ENCODE results near the gene MRI1. TPM values are rescaled to one million over a fixed set of nuclear protein-coding genes. Genes with fewer than 3 reads are reported as not detected.
A peak's percentile ranks its signal among the peaks of the same experiment; 100 is the strongest.

The MRI1 gene
- total RNA-seq, 1 donor from 2014 or later: 32.6 TPM

DNA sequence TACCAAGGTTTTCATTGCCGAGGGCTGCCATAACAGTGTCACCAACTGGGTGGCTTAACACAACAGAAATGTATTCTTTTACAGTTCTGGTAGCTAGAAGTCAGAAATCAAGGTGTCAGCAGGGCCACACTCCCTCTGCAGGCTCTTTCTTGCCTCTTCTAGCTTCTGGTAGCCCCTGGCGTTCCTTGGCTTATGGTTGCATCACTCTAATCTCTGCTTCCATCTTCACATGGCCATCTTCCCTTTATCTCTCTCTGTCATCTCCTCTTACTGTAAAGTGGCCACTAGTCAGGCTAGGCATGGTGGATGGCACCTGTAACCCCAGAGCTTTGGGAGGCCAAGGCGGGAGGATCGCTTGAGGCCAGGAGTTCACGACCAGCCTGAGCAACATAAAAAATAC, 38.0 kb upstream of the MRI1 start:
- DNase-seq (no peak), ATAC-seq (no peak)
- intact Hi-C loops (cut with DNase I): no loop called here
- Histone ChIP-seq H3K36me3 (no peaks in the 10 kb centered on the region), H3K4me1 (peaks cover 9% of the 10 kb centered on the region), H3K9me3 (no peaks in the 10 kb centered on the region), H3K4me3 (no peak overlapping the region), H3K27me3 (no peaks in the 10 kb centered on the region), H3K27ac (no peak overlapping the region)
- TF ChIP-seq, protein P1, sequence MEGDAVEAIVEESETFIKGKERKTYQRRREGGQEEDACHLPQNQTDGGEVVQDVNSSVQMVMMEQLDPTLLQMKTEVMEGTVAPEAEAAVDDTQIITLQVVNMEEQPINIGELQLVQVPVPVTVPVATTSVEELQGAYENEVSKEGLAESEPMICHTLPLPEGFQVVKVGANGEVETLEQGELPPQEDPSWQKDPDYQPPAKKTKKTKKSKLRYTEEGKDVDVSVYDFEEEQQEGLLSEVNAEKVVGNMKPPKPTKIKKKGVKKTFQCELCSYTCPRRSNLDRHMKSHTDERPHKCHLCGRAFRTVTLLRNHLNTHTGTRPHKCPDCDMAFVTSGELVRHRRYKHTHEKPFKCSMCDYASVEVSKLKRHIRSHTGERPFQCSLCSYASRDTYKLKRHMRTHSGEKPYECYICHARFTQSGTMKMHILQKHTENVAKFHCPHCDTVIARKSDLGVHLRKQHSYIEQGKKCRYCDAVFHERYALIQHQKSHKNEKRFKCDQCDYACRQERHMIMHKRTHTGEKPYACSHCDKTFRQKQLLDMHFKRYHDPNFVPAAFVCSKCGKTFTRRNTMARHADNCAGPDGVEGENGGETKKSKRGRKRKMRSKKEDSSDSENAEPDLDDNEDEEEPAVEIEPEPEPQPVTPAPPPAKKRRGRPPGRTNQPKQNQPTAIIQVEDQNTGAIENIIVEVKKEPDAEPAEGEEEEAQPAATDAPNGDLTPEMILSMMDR (IDR thresholded peaks at IDR 0.05): no peak

GRCh38 chr19:13727798-13728197, 36.5 kb upstream of the MRI1 start:
- DNase-seq (no peak), ATAC-seq (no peak)
- no peaks in the 10 kb centered on the region for H3K36me3 ChIP-seq
- intact Hi-C loops (cut with DNase I): no loop called here
- TF ChIP-seq, protein P1 (IDR thresholded peaks at IDR 0.05): no peak
- H3K9me3 ChIP-seq: no peaks in the 10 kb centered on the region
- no peak overlapping the region for H3K27ac ChIP-seq
- H3K4me1 ChIP-seq: peaks cover 14% of the 10 kb centered on the region
- H3K4me3 ChIP-seq: no peak overlapping the region
- H3K27me3 ChIP-seq: no peaks in the 10 kb centered on the region

DNA sequence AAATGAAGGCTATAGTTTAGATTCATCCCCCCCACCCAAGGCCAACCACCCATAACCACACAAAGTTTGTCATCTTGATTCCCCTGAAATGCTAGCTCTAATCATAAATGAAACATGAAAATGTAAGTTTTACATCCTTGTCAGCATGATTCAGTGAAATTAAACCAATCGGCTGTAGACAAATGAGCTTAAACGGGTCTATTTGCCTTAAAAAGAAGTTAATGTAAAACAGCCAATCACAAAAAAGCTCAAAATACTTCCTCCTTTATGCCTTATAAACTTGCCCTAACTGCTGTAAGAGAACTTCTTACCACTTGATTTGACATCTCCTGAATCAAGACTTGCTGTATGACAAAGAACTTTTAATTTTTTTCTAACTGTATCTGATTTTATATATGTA, 34.5 kb upstream of the MRI1 start:
- H3K4me1 ChIP-seq: peaks cover 14% of the 10 kb centered on the region
- H3K36me3 ChIP-seq: no peaks in the 10 kb centered on the region
- TF ChIP-seq, protein P1 (IDR thresholded peaks at IDR 0.05): no peak
- ATAC-seq (no peak), DNase-seq (no peak)
- H3K4me3 ChIP-seq: no peak overlapping the region
- H3K27me3 ChIP-seq: no peaks in the 10 kb centered on the region
- H3K9me3 ChIP-seq: no peaks in the 10 kb centered on the region
- intact Hi-C loops (cut with DNase I): no loop called here
- H3K27ac ChIP-seq: no peak overlapping the region

DNA sequence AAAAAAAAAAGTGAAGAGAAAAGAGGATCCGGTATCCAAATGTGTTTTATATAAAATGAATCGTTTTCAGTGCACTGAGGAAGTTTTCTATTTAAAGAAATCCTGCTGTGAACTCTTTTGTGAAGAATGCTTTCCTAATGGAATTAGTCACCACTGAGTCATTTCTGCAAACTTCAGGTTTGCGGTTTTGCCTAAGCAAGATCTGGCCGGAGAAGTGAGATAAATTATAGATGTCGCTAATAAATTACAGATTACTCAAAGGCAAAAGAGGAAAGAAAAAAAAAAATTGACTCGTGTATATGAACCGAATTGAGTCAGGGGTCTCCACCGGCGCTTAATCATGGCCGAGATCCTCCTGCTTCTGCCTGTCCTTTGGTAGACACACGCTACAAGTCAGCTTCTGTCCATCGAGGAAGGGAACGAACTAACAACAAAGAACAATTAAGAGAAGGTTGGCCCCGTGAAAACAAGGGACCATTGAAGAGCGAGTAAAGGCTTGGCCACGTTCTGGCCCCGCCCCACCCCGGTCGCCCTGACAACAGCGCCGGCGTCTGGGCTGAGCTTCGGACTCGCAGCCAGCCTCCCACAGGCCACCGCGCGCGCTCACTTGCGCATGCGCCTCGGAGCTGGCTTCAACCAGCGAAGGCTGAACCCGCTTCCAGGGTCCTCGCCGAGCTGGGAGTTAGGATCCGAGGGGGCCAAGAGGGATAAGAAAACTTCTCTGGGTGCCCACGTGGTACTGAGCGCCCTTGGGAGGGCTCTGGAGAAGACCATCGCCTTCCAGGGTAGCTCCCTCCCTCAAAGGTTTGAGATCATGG, 33.0 kb upstream of the MRI1 start:
- peak overlapping the region; percentile 90 for H3K27ac ChIP-seq
- H3K36me3 ChIP-seq: no peaks in the 10 kb centered on the region
- peak; percentile 100 for ATAC-seq
- H3K9me3 ChIP-seq: no peaks in the 10 kb centered on the region
- TF ChIP-seq, protein P1 (IDR thresholded peaks at IDR 0.05): no peak
- H3K4me3 ChIP-seq: peak overlapping the region; percentile 72
- no peaks in the 10 kb centered on the region for H3K27me3 ChIP-seq
- intact Hi-C loops (cut with DNase I): no loop called here
- peak; percentile 97 for DNase-seq
- H3K4me1 ChIP-seq: peaks cover 14% of the 10 kb centered on the region

GRCh38 chr19:13732337-13732736, 32.0 kb upstream of the MRI1 start:
- Histone ChIP-seq H3K4me1 (peaks cover 14% of the 10 kb centered on the region), H3K4me3 (peak overlapping the region; percentile 72), H3K27ac (peak overlapping the region; percentile 90), H3K9me3 (no peaks in the 10 kb centered on the region), H3K27me3 (no peaks in the 10 kb centered on the region), H3K36me3 (no peaks in the 10 kb centered on the region)
- ATAC-seq: no peak
- intact Hi-C loops (cut with DNase I): no loop called here
- DNase-seq: no peak
- TF ChIP-seq, protein P1 (IDR thresholded peaks at IDR 0.05): no peak

Measured in upper lobe of right lung (tissue), 1 donor.